Astrocyte of the cerebellum (primary cell): Measurements from ENCODE around the gene PDE3B.
"Not testable (repeated sequence)": the region's sequence is repeated elsewhere in the genome, so short reads cannot be mapped to it uniquely, and the experiment has no call there.

Source experiments
- DNase-seq: peaks from one replicate; pipeline ENCODE4 v3.0.0-alpha.2; 2011; ENCODE audit warnings: low read depth
- H3K4me3 ChIP-seq: 2 replicates; pipeline ENCODE4 v1.5.1; 2011; ENCODE audit warnings: mild to moderate bottlenecking, low read depth, low read length, moderate library complexity
- in situ Hi-C: cut with HindIII; loops from 2 replicates; pipeline ENCODE4 v1.10.0; 2017; ENCODE audit warnings: low sequenced_read_pairs
- TF ChIP-seq, protein P1 (sequence below): IDR thresholded peaks from 2 replicates; pipeline ENCODE4 v1.5.1; 2012; ENCODE audit warnings: low read length, low read depth, moderate library complexity, mild to moderate bottlenecking; ENCODE audit errors: missing control alignments

The PDE3B gene

DNA sequence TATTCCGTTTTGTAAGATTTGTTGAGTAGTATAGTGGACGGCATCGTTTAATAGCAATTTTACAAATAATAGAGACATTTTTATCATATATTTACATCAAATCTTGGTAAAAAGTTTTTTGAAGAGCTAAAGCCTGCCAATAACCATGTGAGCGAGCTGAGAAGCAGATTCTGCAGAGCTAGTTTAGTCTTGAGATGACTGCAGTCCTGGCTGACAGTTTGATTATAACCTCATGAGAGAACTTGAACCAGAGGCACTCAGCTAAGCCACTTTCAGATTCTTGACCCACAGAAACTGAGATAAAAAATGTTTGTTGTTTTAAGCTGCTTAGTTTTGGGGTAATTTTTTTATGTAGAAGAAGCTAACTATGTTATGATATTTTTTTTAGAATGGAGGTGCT, 78.9 kb downstream of the PDE3B start:
- no peak for DNase-seq
- in situ Hi-C loops = no loop called here
- TF ChIP-seq, protein P1, sequence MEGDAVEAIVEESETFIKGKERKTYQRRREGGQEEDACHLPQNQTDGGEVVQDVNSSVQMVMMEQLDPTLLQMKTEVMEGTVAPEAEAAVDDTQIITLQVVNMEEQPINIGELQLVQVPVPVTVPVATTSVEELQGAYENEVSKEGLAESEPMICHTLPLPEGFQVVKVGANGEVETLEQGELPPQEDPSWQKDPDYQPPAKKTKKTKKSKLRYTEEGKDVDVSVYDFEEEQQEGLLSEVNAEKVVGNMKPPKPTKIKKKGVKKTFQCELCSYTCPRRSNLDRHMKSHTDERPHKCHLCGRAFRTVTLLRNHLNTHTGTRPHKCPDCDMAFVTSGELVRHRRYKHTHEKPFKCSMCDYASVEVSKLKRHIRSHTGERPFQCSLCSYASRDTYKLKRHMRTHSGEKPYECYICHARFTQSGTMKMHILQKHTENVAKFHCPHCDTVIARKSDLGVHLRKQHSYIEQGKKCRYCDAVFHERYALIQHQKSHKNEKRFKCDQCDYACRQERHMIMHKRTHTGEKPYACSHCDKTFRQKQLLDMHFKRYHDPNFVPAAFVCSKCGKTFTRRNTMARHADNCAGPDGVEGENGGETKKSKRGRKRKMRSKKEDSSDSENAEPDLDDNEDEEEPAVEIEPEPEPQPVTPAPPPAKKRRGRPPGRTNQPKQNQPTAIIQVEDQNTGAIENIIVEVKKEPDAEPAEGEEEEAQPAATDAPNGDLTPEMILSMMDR = no peak
- H3K4me3 ChIP-seq = no peak overlapping the region

DNA sequence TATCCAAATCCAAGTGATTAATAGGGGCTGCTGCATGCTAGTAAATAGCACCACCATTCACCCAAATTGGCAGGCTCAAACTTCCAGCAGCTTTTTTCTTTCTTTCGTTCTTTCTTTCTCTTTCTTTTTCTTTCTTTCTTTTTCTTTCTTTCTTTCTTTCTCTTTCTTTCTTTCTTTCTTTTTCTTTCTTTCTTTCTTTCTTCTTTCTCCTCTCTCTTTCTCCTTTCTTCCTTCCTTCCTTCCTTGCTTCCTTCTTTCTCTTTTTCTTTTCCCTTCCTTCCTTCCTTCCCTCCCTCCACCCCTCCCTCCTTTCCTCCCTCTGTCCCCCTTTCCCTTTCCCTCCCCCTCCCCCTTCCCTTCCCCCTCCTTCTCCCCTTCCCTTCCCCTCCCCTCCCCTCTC, 81.5 kb downstream of the PDE3B start:
- H3K4me3 ChIP-seq = no peak overlapping the region
- TF ChIP-seq, protein P1 = no peak
- no peak for DNase-seq
- in situ Hi-C loops = no loop called here

DNA sequence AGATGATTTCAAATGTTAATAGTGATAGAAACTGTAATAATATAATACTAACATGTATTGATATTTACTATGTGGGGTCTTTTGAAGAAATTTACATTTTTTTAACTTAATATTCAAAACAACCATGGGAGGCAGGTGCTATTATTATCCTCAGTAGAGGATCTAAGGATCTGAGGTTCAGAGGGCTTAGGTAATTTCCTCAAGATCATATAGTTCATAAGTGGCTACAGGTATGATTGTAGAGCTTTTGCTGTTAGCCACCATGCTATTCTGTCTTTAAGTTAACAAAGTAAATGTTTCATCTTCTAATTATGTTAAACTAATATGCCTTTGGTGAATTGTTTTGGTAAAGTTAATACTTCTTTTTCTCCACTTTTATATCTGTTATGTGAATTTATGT, 83.6 kb downstream of the PDE3B start:
- H3K4me3 ChIP-seq = no peak overlapping the region
- no peak for DNase-seq
- in situ Hi-C loops = no loop called here
- TF ChIP-seq, protein P1 = no peak

DNA sequence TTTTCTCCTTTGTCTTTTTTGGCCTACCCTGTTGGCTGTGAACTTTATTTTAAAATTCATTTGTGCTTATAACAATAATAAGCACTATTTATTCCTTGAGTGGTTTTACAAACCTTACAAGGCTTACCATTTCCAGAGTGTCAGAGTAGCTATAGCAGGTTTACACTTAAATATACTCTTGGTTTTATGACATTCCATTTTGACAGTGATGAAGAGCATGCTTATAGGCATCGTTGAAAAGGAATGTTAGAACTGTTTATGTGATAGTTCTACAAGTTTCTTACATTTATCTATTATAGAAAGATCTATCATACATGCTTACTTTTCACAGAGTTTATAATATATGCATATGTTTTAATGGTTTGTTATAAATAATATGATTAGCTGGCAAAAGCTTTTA, 84.1 kb downstream of the PDE3B start:
- in situ Hi-C loops = no loop called here
- no peak overlapping the region for H3K4me3 ChIP-seq
- TF ChIP-seq, protein P1 = no peak
- no peak for DNase-seq

DNA sequence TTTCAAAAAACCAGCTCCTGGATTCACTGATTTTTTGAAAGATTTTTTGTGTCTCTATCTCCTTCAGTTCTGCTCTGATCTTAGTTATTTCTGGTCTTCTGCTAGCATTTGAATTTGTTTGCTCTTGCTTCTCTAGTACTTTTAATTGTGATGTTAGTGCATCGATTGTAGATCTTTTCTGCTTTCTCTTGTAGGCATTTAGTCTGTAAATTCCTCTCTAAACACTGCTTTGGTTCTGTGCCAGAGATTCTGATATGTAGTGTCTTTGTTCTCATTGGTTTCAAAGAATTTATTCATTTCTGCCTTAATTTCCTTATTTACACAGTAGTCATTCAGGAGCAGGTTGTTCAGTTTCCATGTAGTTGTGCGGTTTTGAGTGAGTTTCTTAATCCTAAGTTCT, 96.9 kb downstream of the PDE3B start:
- DNase-seq, in situ Hi-C loops, H3K4me3 ChIP-seq: not testable (repeated sequence)

DNA sequence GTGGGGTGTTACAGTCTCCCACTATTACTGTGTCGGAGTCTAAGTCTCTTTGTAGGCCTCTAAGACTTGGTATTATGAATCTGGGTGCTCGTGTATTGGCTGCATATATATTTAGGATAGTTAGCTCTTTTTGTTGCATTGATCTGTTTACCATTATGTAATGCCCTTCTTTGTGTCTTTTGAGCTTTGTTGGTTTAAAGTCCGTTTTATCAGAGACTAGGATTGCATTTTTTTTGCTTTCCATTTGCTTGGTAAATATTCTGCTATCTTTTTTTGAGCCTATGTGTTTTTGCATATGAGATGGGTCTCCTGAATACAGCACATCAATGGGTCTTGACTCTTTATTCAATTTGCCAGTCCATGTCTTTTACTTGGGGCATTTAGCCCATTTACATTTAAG, 97.6 kb downstream of the PDE3B start:
- no peak overlapping the region for H3K4me3 ChIP-seq
- DNase-seq = no peak
- TF ChIP-seq, protein P1 = no peak
- in situ Hi-C loops = no loop called here

DNA sequence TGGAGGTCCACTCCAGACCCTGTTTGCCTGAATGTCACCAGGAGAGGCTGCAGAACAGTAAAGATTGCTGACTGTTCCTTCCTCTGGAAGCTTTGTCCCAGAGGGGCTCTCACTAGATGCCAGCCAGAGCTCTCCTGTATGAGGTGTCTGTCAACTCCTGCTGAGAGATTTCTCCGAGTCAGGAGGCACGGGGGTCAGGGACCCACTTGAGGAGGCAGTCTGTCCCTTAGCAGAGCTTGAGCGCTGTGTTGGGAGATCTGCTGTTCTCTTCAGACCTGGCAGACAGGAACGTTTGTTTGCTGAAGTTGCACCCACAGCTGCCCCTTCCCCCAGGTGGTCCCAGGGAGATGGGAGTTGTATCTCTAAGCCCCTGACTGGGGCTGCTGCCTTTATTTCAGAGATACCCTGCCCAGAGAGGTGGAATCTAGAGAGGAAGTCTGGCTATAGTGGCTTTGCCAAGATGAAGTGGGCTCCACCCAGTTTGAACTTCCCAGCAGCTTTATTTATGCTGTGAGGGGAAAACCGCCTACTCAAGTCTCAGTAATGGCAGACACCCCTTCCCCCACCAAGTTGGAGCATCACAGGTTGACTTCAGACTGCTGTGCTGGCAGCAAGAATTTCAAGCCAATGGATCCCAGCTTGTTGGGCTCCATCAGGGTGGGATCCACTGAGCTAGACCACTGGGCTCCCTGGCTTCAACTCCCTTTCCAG, 99.4 kb downstream of the PDE3B start:
- H3K4me3 ChIP-seq = no peak overlapping the region
- DNase-seq = no peak
- TF ChIP-seq, protein P1 = no peak
- in situ Hi-C loops = no loop called here

DNA sequence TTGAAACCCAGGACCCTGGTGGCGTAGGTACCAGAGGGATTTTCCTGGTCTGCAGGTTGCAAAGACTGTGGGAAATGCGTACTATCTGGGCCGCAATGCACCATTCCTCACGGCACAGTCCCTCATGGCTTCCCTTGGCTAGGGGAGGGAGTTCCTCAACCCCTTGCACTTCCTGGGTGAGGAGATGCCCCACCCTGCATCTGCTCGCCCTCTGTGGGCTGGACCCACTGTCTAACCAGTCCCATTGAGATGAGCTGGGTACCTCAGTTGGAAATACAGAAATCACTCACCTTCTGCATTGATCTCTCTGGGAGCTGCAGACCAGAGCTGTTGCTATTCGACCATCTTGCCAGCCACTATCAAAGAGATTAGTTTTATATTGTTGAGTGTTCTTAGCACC, 100.1 kb downstream of the PDE3B start:
- DNase-seq, in situ Hi-C loops, H3K4me3 ChIP-seq: not testable (repeated sequence)
